ENCODE data around the gene TRIM56.
"Not testable (repeated sequence)": the region's sequence is repeated elsewhere in the genome, so short reads cannot be mapped to it uniquely, and the experiment has no call there.

TRIM56 gene

GRCh38 chr7:101088858-101089529 lies 3.7 kb downstream of the TRIM56 start:
- no peak for DNase-seq (ENCODE audit: extremely low read depth in 1 of 2, low read depth in 1 of 2)

DNA sequence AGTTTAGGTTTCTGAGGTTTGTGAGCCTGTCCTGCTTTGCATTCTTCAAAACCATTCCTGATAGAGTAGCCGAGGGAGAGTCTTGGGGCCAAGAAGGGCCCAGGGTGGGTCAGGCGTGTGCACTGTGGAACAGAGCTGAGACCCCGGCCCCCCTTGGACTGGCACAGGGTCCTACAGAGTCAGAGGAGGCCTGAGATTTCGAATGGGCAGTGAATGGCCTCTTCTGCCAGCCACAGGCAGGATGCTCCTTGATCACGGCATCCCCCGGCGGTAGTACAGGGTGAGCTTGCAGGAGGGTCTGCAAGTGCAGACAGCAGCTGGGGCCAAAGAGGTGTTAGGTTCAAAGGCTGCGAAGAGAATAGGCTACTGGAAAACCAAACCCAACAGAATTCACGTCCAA lies 4.6 kb downstream of the TRIM56 start:
- DNase-seq (ENCODE audit: extremely low read depth in 1 of 2, low read depth in 1 of 2): no peak

GRCh38 chr7:101092266-101092905 lies 7.1 kb downstream of the TRIM56 start:
- not testable (repeated sequence) for DNase-seq (ENCODE audit: extremely low read depth in 1 of 2, low read depth in 1 of 2)

DNA sequence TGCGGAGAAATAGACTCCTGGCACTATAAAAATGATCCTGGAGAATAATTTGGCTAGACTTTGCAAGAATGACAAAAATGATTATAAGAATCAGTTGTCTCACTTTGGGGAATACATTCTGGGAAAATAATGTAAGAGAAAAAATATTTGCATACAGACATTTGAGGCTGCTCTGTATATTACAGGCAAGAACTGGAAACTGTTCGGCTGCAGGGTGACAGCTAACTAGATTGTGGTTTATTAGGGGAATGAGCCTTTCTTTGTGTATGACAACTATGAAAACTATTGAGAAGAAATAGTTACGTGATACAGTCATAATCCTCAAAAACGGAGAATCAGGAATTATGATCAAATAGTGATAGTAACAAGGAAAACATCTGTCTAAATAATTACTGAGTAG lies 8.6 kb downstream of the TRIM56 start:
- no peak for DNase-seq (ENCODE audit: extremely low read depth in 1 of 2, low read depth in 1 of 2)

DNA sequence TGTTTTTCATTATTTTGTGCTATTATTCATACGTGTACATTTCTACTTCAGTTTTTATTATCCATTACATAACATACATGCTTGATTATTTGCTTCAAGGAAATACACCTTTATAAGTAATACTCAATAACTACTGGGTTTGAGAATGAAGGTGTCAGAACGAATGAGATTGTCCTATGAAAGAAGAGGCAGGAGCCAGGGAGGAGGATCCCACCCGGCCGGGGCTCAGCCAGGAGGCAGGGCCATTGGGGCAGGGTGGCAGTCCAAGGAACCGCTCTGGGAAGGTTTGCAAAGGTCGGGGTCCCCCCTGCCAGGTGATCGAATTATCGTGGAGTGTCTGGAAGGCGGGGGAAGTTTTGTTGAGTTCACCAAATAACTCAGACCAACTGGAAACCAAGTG lies 9.1 kb downstream of the TRIM56 start:
- DNase-seq (ENCODE audit: extremely low read depth in 1 of 2, low read depth in 1 of 2): no peak

- no peak for DNase-seq (ENCODE audit: extremely low read depth in 1 of 2, low read depth in 1 of 2)
Observed at GRCh38 chr7:101094791-101095375, 9.6 kb downstream of the TRIM56 start.

GRCh38 chr7:101096331-101096956 lies 11.2 kb downstream of the TRIM56 start:
- DNase-seq (ENCODE audit: extremely low read depth in 1 of 2, low read depth in 1 of 2): no peak

DNA sequence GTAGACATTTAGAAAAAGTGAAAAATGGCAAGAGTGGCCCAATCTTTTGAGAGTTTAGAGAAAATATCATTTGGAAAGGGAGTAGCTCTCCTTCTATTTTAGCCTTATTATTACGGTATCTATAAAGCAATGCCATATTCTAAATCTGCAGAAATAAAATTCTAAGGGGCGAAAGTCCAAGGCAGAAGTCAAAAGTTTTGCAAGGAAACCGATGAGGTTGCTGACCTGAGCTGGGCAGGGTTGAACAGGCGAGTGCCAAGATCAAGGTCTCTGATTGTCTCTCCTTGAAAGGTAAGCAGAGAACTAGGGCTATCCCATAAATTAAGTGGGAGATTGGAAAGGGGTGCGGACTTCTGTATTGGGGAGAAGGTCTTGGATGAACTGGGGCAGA lies 11.7 kb downstream of the TRIM56 start:
- DNase-seq (ENCODE audit: extremely low read depth in 1 of 2, low read depth in 1 of 2): no peak

DNA sequence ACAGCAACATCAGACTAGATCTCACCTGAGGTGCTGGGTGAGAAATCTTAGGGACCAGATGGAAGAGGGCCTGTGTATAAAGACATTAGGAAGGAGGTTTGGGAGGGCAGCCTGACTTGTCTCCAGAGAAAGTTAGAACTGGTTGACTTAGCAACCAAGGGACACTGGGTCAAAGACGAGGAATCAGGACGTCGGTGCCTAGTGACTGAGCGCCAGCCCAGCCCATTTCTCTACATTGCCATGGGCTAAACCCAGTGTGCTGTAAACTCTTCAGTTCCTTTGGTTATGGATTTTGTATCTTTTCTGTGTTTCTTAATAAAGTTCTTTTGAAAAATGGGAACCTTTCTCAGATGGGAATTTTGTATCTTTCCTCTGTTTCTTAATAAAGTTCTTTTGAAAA lies 12.3 kb downstream of the TRIM56 start:
- DNase-seq (ENCODE audit: extremely low read depth in 1 of 2, low read depth in 1 of 2): no peak

DNA sequence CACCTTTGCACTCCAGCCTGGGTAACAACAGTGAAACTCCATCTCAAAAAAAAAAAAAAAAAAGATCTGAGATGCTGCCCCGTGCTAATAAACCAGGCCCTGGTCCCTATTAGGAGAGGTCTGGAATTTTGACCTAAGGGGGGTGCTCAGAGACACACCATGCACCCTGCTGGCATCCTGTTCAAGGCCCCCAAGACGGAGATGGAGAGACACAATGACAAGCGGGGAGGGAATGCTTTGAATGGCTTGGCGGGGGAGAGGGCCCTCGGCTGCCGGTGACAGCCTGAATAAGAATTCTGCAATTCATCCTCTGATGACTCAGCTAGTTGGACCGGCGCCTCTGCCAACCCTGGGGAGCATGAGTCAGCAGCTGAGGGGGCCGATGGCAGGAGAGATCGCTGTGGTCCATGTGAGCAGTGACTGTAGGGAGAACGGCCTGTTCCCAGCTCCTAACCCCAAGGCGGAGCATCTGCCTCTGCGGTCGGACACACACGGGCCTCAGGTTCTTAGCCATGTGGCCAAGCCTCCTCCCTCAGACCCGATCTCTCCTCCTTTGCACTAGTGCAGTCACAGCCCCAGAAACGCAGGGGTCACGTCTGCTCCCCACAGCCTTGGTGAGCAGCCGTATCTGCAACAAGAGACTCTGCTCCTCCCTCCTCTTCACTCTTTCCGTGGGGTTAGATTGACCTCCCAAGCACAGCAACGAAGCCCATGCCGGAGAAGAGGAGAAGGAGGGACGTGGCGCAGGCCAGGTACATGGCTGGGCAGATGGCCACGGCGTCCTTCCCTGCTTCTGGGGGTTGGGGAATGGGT lies 14.9 kb downstream of the TRIM56 start:
- DNase-seq (ENCODE audit: extremely low read depth in 1 of 2, low read depth in 1 of 2): no peak

- no peak for DNase-seq (ENCODE audit: extremely low read depth in 1 of 2, low read depth in 1 of 2)
Observed at GRCh38 chr7:101100858-101101847, 15.9 kb downstream of the TRIM56 start.

- DNase-seq (ENCODE audit: extremely low read depth in 1 of 2, low read depth in 1 of 2): no peak
Observed at GRCh38 chr7:101102026-101102425, 16.7 kb downstream of the TRIM56 start.

- not testable (repeated sequence) for DNase-seq (ENCODE audit: extremely low read depth in 1 of 2, low read depth in 1 of 2)
Observed at GRCh38 chr7:101103701-101104100, 18.4 kb downstream of the TRIM56 start.

- no peak for DNase-seq (ENCODE audit: extremely low read depth in 1 of 2, low read depth in 1 of 2)
Observed at GRCh38 chr7:101104193-101104713, 19.0 kb downstream of the TRIM56 start.

DNA sequence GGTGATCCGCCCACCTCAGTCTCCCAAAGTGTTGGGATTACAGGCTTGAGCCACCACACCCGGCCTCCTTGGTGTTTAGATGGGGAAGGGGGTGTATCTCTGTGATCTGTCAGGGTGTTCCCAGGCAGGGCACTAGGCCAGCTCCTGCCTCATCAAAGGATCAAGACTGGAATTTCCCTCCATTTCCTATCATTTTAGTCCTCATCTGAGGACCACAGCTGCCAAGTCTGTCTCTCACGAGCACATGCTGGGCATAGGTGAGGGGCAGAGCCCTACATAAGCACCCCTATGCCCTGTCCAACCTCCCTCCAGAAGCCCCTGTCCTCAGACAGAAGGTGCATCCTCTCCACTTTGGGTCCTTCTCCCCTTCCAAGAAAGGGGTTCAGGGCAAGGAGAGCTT lies 19.5 kb downstream of the TRIM56 start:
- no peak for DNase-seq (ENCODE audit: extremely low read depth in 1 of 2, low read depth in 1 of 2)

- DNase-seq (ENCODE audit: extremely low read depth in 1 of 2, low read depth in 1 of 2): not testable (repeated sequence)
Observed at GRCh38 chr7:101105248-101105647, 20.0 kb downstream of the TRIM56 start.

DNA sequence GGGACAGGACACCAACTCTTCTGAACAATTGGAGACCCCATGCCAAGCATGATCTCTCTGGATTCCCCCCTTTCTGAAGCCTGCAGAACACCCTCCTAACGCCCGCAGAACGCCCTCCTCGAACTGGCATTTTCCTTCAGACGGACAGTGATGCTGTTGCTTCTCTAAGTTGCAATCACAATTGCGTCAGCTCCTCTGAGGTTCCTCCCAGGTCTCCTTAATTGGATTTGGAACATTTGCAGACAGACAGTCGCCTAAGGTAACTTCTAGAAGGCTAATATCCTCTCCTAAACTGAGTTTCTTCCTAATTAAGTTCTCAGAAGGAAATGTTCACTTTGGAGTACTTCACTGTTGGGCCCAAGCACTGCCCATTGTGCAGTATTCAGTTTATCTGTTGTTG lies 21.1 kb downstream of the TRIM56 start:
- no peak for DNase-seq (ENCODE audit: extremely low read depth in 1 of 2, low read depth in 1 of 2)

DNA sequence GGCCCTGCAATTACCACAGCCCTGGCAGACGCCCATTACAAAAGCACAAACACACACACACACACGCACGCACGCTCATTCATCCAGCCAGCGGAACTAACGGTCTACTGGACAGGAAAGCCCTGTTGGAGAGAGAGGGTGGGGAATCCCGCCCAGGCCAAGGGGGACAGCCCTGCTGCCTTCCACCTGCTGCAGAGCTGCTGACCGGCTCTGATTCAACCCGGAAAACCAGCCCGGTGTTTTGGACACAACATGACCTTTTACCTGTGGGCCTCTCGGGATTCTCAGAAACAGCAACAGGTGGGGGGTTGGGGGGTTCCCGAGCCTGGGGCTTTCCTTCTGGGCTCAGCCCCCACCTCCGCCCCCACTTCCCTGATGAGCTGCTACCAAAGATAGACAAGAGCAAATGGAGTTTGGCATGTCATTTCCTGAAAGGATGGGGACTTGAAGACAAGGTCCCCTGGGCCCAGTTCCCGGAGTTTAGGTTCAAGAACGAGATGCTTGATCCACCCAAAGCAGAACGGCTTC lies 23.1 kb downstream of the TRIM56 start:
- no peak for DNase-seq (ENCODE audit: extremely low read depth in 1 of 2, low read depth in 1 of 2)

GRCh38 chr7:101108961-101109360 lies 23.7 kb downstream of the TRIM56 start:
- no peak for DNase-seq (ENCODE audit: extremely low read depth in 1 of 2, low read depth in 1 of 2)

All from activated CD8-positive, alpha-beta memory T cell treated with anti-CD3 and anti-CD28 coated beads for 1 hour (primary cell).